D341Med (cell line): ENCODE results near the gene LENG8.
"Not testable (repeated sequence)": the region's sequence is repeated elsewhere in the genome, so short reads cannot be mapped to it uniquely, and the experiment has no call there.

Experiments
- DNase-seq: peaks from one replicate; pipeline ENCODE4 v3.0.0; 2012; ENCODE audit warnings: low spot score

LENG8 gene

GRCh38 chr19:54484451-54484850, 35.5 kb downstream of the LENG8 start:
- DNase-seq = no peak

GRCh38 chr19:54485851-54486250, 36.9 kb downstream of the LENG8 start:
- DNase-seq = no peak

GRCh38 chr19:54489341-54489740, 40.3 kb downstream of the LENG8 start:
- no peak for DNase-seq

- no peak for DNase-seq
These were observed 40.8 kb downstream of the LENG8 start for GRCh38 chr19:54489766-54490165.

GRCh38 chr19:54492568-54492967, 43.6 kb downstream of the LENG8 start:
- DNase-seq = no peak

- DNase-seq = not testable (repeated sequence)
These were observed 44.1 kb downstream of the LENG8 start for GRCh38 chr19:54493056-54493455.

- DNase-seq = no peak
These were observed 45.1 kb downstream of the LENG8 start for GRCh38 chr19:54493967-54494585.

GRCh38 chr19:54495284-54495683, 46.3 kb downstream of the LENG8 start:
- not testable (repeated sequence) for DNase-seq

GRCh38 chr19:54497747-54498450, 48.9 kb downstream of the LENG8 start:
- not testable (repeated sequence) for DNase-seq

GRCh38 chr19:54498451-54498772, 49.4 kb downstream of the LENG8 start:
- not testable (repeated sequence) for DNase-seq

GRCh38 chr19:54502518-54503048, 53.6 kb downstream of the LENG8 start, which contains the start of gene LAIR2:
LAIR2 (plus strand) TSS chr19:54502831; CDS start chr19:54502919, 88 bp downstream.
- DNase-seq = no peak

GRCh38 chr19:54505542-54505941, 56.5 kb downstream of the LENG8 start:
- DNase-seq = not testable (repeated sequence)

GRCh38 chr19:54506079-54506478, 57.1 kb downstream of the LENG8 start:
- no peak for DNase-seq

GRCh38 chr19:54507038-54507717, 58.2 kb downstream of the LENG8 start:
- DNase-seq = not testable (repeated sequence)

- DNase-seq = no peak
These were observed 58.8 kb downstream of the LENG8 start for GRCh38 chr19:54507824-54508223.

GRCh38 chr19:54508487-54508886, 59.5 kb downstream of the LENG8 start:
- DNase-seq = not testable (repeated sequence)

GRCh38 chr19:54509200-54509940, 60.4 kb downstream of the LENG8 start:
- not testable (repeated sequence) for DNase-seq
